ENCODE data around the gene IMP4.

The IMP4 gene

GRCh38 chr2:130373808-130374365 is 31.2 kb downstream of the IMP4 start:
- Mint-ChIP-seq H3K4me1 (peaks cover 12% of the 10 kb centered on the region), H3K27ac (peak overlapping the region in 2 of 3 experiments; percentile 34 to 47), H3K36me3 (ENCODE audit: low read depth) (peaks cover 11% of the 10 kb centered on the region), H3K4me3 (peak overlapping the region; percentile 79 to 94 (median 89)), H3K9me3 (no peaks in the 10 kb centered on the region), H3K27me3 (ENCODE audit: low read depth) (no peaks in the 10 kb centered on the region)
- TF ChIP-seq CTCF (IDR thresholded peaks at IDR 0.05; ENCODE audit: unreplicated experiment in 3 of 3) = no peak

- TF ChIP-seq CTCF (IDR thresholded peaks at IDR 0.05; ENCODE audit: unreplicated experiment in 3 of 3) = no peak
- H3K27me3 Mint-ChIP-seq (ENCODE audit: low read depth) = no peaks in the 10 kb centered on the region
These were observed 32.0 kb downstream of the IMP4 start for GRCh38 chr2:130374587-130375290.

GRCh38 chr2:130375291-130376266 is 32.9 kb downstream of the IMP4 start:
- Mint-ChIP-seq H3K4me3 (peak overlapping the region; percentile 74 to 94 (median 76)), H3K27ac (no peak overlapping the region), H3K4me1 (peaks cover 12% of the 10 kb centered on the region), H3K9me3 (no peaks in the 10 kb centered on the region), H3K27me3 (ENCODE audit: low read depth) (no peaks in the 10 kb centered on the region), H3K36me3 (ENCODE audit: low read depth) (peaks cover 11% of the 10 kb centered on the region)
- TF ChIP-seq CTCF (IDR thresholded peaks at IDR 0.05; ENCODE audit: unreplicated experiment in 3 of 3) = no peak

More at GRCh38 chr2:130374587-130375290, 32.0 kb downstream of the IMP4 start:
- Mint-ChIP-seq H3K4me1 (peaks cover 12% of the 10 kb centered on the region), H3K36me3 (ENCODE audit: low read depth) (peaks cover 11% of the 10 kb centered on the region), H3K4me3 (peak overlapping the region; percentile 79 to 94 (median 89)), H3K27ac (no peak overlapping the region), H3K9me3 (no peaks in the 10 kb centered on the region)

GRCh38 chr2:130376433-130377293 is 34.0 kb downstream of the IMP4 start:
- peaks cover 5% of the 10 kb centered on the region for H3K36me3 Mint-ChIP-seq (ENCODE audit: low read depth)
- no peaks in the 10 kb centered on the region for H3K27me3 Mint-ChIP-seq (ENCODE audit: low read depth)
- H3K4me3 Mint-ChIP-seq = peak overlapping the region in 1 of 3 experiments; percentile 41
- H3K27ac Mint-ChIP-seq = no peak overlapping the region
- H3K9me3 Mint-ChIP-seq = no peaks in the 10 kb centered on the region
- no peak for TF ChIP-seq CTCF (IDR thresholded peaks at IDR 0.05; ENCODE audit: unreplicated experiment in 3 of 3)
- peaks cover 12% of the 10 kb centered on the region for H3K4me1 Mint-ChIP-seq

- Mint-ChIP-seq H3K9me3 (no peaks in the 10 kb centered on the region), H3K27ac (no peak overlapping the region)
- TF ChIP-seq CTCF (IDR thresholded peaks at IDR 0.05; ENCODE audit: unreplicated experiment in 3 of 3) = no peak
These were observed 34.8 kb downstream of the IMP4 start for GRCh38 chr2:130377491-130377890.

More at GRCh38 chr2:130377491-130377890, 34.8 kb downstream of the IMP4 start:
- Mint-ChIP-seq H3K27me3 (ENCODE audit: low read depth) (no peaks in the 10 kb centered on the region), H3K4me1 (peaks cover 12% of the 10 kb centered on the region), H3K36me3 (ENCODE audit: low read depth) (peaks cover 5% of the 10 kb centered on the region), H3K4me3 (no peak overlapping the region)

Data from nephron (organoid).